Measurements from ENCODE around the gene ZNF787. TPM values are rescaled to one million over a fixed set of nuclear protein-coding genes. Genes with fewer than 3 reads are reported as not detected.

The ZNF787 gene
- total and polyA plus RNA-seq, 4 donors, result 2.9 to 23.6 (median 18.8) TPM

GRCh38 chr19:56159622-56160271 lies 38.7 kb upstream of the ZNF787 start:
- TF ChIP-seq GABPA (IDR thresholded peaks at IDR 0.05 in 1 of 2, conservative IDR thresholded peaks at IDR 0.05 in 1 of 2) (no peak), TAF1 (conservative IDR thresholded peaks at IDR 0.05) (no peak), RAD21 (IDR thresholded peaks at IDR 0.05) (no peak), FOXA1 (IDR thresholded peaks at IDR 0.05) (no peak), NR2F2 (IDR thresholded peaks at IDR 0.05) (no peak)
- TF ChIP-seq, protein P1, sequence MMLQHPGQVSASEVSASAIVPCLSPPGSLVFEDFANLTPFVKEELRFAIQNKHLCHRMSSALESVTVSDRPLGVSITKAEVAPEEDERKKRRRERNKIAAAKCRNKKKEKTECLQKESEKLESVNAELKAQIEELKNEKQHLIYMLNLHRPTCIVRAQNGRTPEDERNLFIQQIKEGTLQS (IDR thresholded peaks at IDR 0.05), result no peak
- Histone ChIP-seq H3K9ac (ENCODE audit: low read depth in 1 of 2, low read length in 2 of 2) (no peak overlapping the region), H3K4me3 (ENCODE audit: low read depth in 1 of 3, low read length in 3 of 3) (no peak overlapping the region), H3K27ac (ENCODE audit: low read depth in 1 of 2, low read length in 2 of 2) (no peak overlapping the region), H3K36me3 (ENCODE audit: control insufficient read depth in 4 of 4, insufficient read depth in 3 of 4, low read depth in 1 of 4, low read length in 3 of 4) (peaks cover 5 to 44% (median 16%) of the 10 kb centered on the region in 4 donors), H3K27me3 (ENCODE audit: control insufficient read depth in 4 of 4, insufficient read depth in 4 of 4, low read length in 3 of 4) (no peaks in the 10 kb centered on the region), H3K4me1 (ENCODE audit: control insufficient read depth in 4 of 4, insufficient read depth in 4 of 4, low read length in 3 of 4) (peaks cover 0 to under 1% (median 0%) of the 10 kb centered on the region in 4 donors), H3K9me3 (ENCODE audit: control insufficient read depth in 4 of 4, low read length in 3 of 4) (no peaks in the 10 kb centered on the region)
- WGBS, result 98% methylated on average over 69 of the region's 69 CpGs
- DNase-seq (ENCODE audit: low spot score), result no peak

- H3K4me3 ChIP-seq (ENCODE audit: low read depth in 1 of 3, low read length in 3 of 3), result no peak overlapping the region
- WGBS, result 97% methylated on average over 9 of the region's 9 CpGs
- H3K36me3 ChIP-seq (ENCODE audit: control insufficient read depth in 4 of 4, insufficient read depth in 3 of 4, low read depth in 1 of 4, low read length in 3 of 4), result peaks cover 5 to 46% (median 17%) of the 10 kb centered on the region in 4 donors
- DNase-seq (ENCODE audit: low spot score), result no peak
- H3K27ac ChIP-seq (ENCODE audit: low read depth in 1 of 2, low read length in 2 of 2), result no peak overlapping the region
- no peak for TF ChIP-seq SP1 (IDR thresholded peaks at IDR 0.05)
- TF ChIP-seq FOXA2 (IDR thresholded peaks at IDR 0.05), result no peak
- no peak for TF ChIP-seq GABPA (IDR thresholded peaks at IDR 0.05 in 1 of 2, conservative IDR thresholded peaks at IDR 0.05 in 1 of 2)
- no peak for TF ChIP-seq FOXA1 (IDR thresholded peaks at IDR 0.05)
- no peak for TF ChIP-seq REST (IDR thresholded peaks at IDR 0.05)
- TF ChIP-seq, protein P1 (IDR thresholded peaks at IDR 0.05), result no peak
- TF ChIP-seq JUND (IDR thresholded peaks at IDR 0.05), result no peak
- TF ChIP-seq, protein P2, sequence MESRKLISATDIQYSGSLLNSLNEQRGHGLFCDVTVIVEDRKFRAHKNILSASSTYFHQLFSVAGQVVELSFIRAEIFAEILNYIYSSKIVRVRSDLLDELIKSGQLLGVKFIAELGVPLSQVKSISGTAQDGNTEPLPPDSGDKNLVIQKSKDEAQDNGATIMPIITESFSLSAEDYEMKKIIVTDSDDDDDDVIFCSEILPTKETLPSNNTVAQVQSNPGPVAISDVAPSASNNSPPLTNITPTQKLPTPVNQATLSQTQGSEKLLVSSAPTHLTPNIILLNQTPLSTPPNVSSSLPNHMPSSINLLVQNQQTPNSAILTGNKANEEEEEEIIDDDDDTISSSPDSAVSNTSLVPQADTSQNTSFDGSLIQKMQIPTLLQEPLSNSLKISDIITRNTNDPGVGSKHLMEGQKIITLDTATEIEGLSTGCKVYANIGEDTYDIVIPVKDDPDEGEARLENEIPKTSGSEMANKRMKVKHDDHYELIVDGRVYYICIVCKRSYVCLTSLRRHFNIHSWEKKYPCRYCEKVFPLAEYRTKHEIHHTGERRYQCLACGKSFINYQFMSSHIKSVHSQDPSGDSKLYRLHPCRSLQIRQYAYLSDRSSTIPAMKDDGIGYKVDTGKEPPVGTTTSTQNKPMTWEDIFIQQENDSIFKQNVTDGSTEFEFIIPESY (IDR thresholded peaks at IDR 0.05), result no peak
- H3K9me3 ChIP-seq (ENCODE audit: control insufficient read depth in 4 of 4, low read length in 3 of 4), result no peaks in the 10 kb centered on the region
- peaks cover 0 to 4% (median under 1%) of the 10 kb centered on the region in 4 donors for H3K4me1 ChIP-seq (ENCODE audit: control insufficient read depth in 4 of 4, insufficient read depth in 4 of 4, low read length in 3 of 4)
- no peak overlapping the region for H3K9ac ChIP-seq (ENCODE audit: low read depth in 1 of 2, low read length in 2 of 2)
- H3K27me3 ChIP-seq (ENCODE audit: control insufficient read depth in 4 of 4, insufficient read depth in 4 of 4, low read length in 3 of 4), result no peaks in the 10 kb centered on the region
These were observed 38.0 kb upstream of the ZNF787 start for GRCh38 chr19:56159009-56159559.

All from liver (tissue), 9 donors.